ENCODE results near the gene GAB3.
A peak's percentile ranks its signal among the peaks of the same experiment; 100 is the strongest.

GAB3 gene

GRCh38 chrX:154784149-154784995 is 33.5 kb upstream of the GAB3 start:
- TF ChIP-seq POLR2A (IDR thresholded peaks at IDR 0.05; ENCODE audit: low read depth, low read length): no peak
- no peak for TF ChIP-seq PAX5 (IDR thresholded peaks at IDR 0.05; ENCODE audit: insufficient read depth, low read length, severe bottlenecking)
- TF ChIP-seq POLR2AphosphoS5 (IDR thresholded peaks at IDR 0.05; ENCODE audit: low read depth, low read length): no peak
- TF ChIP-seq POU2F2 (IDR thresholded peaks at IDR 0.05; ENCODE audit: low read depth, low read length): no peak
- TF ChIP-seq TAF1 (IDR thresholded peaks at IDR 0.05; ENCODE audit: low read depth, low read length): no peak
- 0 out of 2 replicates have a peak, but pooled peaks have one; percentile 12 for TF ChIP-seq SPI1 (IDR thresholded peaks at IDR 0.05; ENCODE audit: low read depth, low read length)
- no peak for FAIRE-seq
- no peak for DNase-seq (ENCODE audit: insufficient read length, low spot score)

- no peak for TF ChIP-seq POLR2A (IDR thresholded peaks at IDR 0.05; ENCODE audit: low read depth, low read length)
- no peak for TF ChIP-seq POU2F2 (IDR thresholded peaks at IDR 0.05; ENCODE audit: low read depth, low read length)
- no peak for TF ChIP-seq SPI1 (IDR thresholded peaks at IDR 0.05; ENCODE audit: low read depth, low read length)
- TF ChIP-seq TAF1 (IDR thresholded peaks at IDR 0.05; ENCODE audit: low read depth, low read length): no peak
- no peak for TF ChIP-seq PAX5 (IDR thresholded peaks at IDR 0.05; ENCODE audit: insufficient read depth, low read length, severe bottlenecking)
- TF ChIP-seq POLR2AphosphoS5 (IDR thresholded peaks at IDR 0.05; ENCODE audit: low read depth, low read length): no peak
- FAIRE-seq (no peak), DNase-seq (ENCODE audit: insufficient read length, low spot score) (no peak)
These were observed 30.1 kb upstream of the GAB3 start for GRCh38 chrX:154780968-154781367.

- TF ChIP-seq POLR2AphosphoS5 (IDR thresholded peaks at IDR 0.05; ENCODE audit: low read depth, low read length): no peak
- TF ChIP-seq SPI1 (IDR thresholded peaks at IDR 0.05; ENCODE audit: low read depth, low read length): no peak
- FAIRE-seq (no peak), DNase-seq (ENCODE audit: insufficient read length, low spot score) (no peak)
These were observed 28.4 kb upstream of the GAB3 start for GRCh38 chrX:154779261-154779660.

- no peak for TF ChIP-seq PAX5 (IDR thresholded peaks at IDR 0.05; ENCODE audit: insufficient read depth, low read length, severe bottlenecking)
- TF ChIP-seq POLR2AphosphoS5 (IDR thresholded peaks at IDR 0.05; ENCODE audit: low read depth, low read length): no peak
- no peak for TF ChIP-seq SPI1 (IDR thresholded peaks at IDR 0.05; ENCODE audit: low read depth, low read length)
- no peak for TF ChIP-seq TAF1 (IDR thresholded peaks at IDR 0.05; ENCODE audit: low read depth, low read length)
- no peak for TF ChIP-seq POLR2A (IDR thresholded peaks at IDR 0.05; ENCODE audit: low read depth, low read length)
- no peak for TF ChIP-seq POU2F2 (IDR thresholded peaks at IDR 0.05; ENCODE audit: low read depth, low read length)
- DNase-seq (ENCODE audit: insufficient read length, low spot score): no peak
- no peak for FAIRE-seq
These were observed 25.9 kb upstream of the GAB3 start for GRCh38 chrX:154776753-154777152.

GRCh38 chrX:154775419-154776349 is 24.8 kb upstream of the GAB3 start:
- FAIRE-seq (peak; percentile 5), DNase-seq (ENCODE audit: insufficient read length, low spot score) (no peak)
- TF ChIP-seq POLR2AphosphoS5 (IDR thresholded peaks at IDR 0.05; ENCODE audit: low read depth, low read length): 0 out of 2 replicates have a peak, but pooled peaks have one; percentile 11
- TF ChIP-seq SPI1 (IDR thresholded peaks at IDR 0.05; ENCODE audit: low read depth, low read length): no peak

GRCh38 chrX:154774622-154775021 is 23.7 kb upstream of the GAB3 start:
- FAIRE-seq: no peak
- DNase-seq (ENCODE audit: insufficient read length, low spot score): no peak
- no peak for TF ChIP-seq TAF1 (IDR thresholded peaks at IDR 0.05; ENCODE audit: low read depth, low read length)
- TF ChIP-seq PAX5 (IDR thresholded peaks at IDR 0.05; ENCODE audit: insufficient read depth, low read length, severe bottlenecking): no peak
- TF ChIP-seq POLR2A (IDR thresholded peaks at IDR 0.05; ENCODE audit: low read depth, low read length): no peak
- TF ChIP-seq POU2F2 (IDR thresholded peaks at IDR 0.05; ENCODE audit: low read depth, low read length): no peak
- no peak for TF ChIP-seq SPI1 (IDR thresholded peaks at IDR 0.05; ENCODE audit: low read depth, low read length)
- no peak for TF ChIP-seq POLR2AphosphoS5 (IDR thresholded peaks at IDR 0.05; ENCODE audit: low read depth, low read length)

- peak; percentile 74 for DNase-seq (ENCODE audit: insufficient read length, low spot score)
- peak; percentile 58; the same call in 1 of the 2 replicates for TF ChIP-seq POLR2AphosphoS5 (IDR thresholded peaks at IDR 0.05; ENCODE audit: low read depth, low read length)
- peak; percentile 47; the same call in 1 of the 2 replicates for TF ChIP-seq POLR2A (IDR thresholded peaks at IDR 0.05; ENCODE audit: low read depth, low read length)
- no peak for TF ChIP-seq PAX5 (IDR thresholded peaks at IDR 0.05; ENCODE audit: insufficient read depth, low read length, severe bottlenecking)
- 0 out of 2 replicates have a peak, but pooled peaks have one; percentile 29 for TF ChIP-seq TAF1 (IDR thresholded peaks at IDR 0.05; ENCODE audit: low read depth, low read length)
- TF ChIP-seq POU2F2 (IDR thresholded peaks at IDR 0.05; ENCODE audit: low read depth, low read length): no peak
- TF ChIP-seq SPI1 (IDR thresholded peaks at IDR 0.05; ENCODE audit: low read depth, low read length): no peak
- FAIRE-seq: peak; percentile 99
These were observed 11.8 kb upstream of the GAB3 start, which contains the start of gene DKC1 for GRCh38 chrX:154762537-154763296. DKC1 (plus strand) TSS chrX:154762864; CDS start chrX:154762966, 102 bp downstream.

- FAIRE-seq (no peak), DNase-seq (ENCODE audit: insufficient read length, low spot score) (no peak)
- TF ChIP-seq SPI1 (IDR thresholded peaks at IDR 0.05; ENCODE audit: low read depth, low read length): no peak
- 0 out of 2 replicates have a peak, but pooled peaks have one; percentile 36 for TF ChIP-seq POLR2A (IDR thresholded peaks at IDR 0.05; ENCODE audit: low read depth, low read length)
These were observed 11.2 kb upstream of the GAB3 start for GRCh38 chrX:154761977-154762536.

Data from GM12891 (cell line).